ENCODE results near the gene LARP6.
"Not testable (repeated sequence)": the region's sequence is repeated elsewhere in the genome, so short reads cannot be mapped to it uniquely, and the experiment has no call there.

The LARP6 gene

GRCh38 chr15:70869346-70869745 is 15.4 kb upstream of the LARP6 start:
- H3K4me3 ChIP-seq (ENCODE audit: control insufficient read depth, low read depth, low read length): no peak overlapping the region
- no peak for TF ChIP-seq CTCF (IDR thresholded peaks at IDR 0.05; ENCODE audit: control insufficient read depth, insufficient read depth, low read depth, low read length, missing control alignments)
- DNase-seq (ENCODE audit: low read depth): no peak

- TF ChIP-seq CTCF (IDR thresholded peaks at IDR 0.05; ENCODE audit: control insufficient read depth, insufficient read depth, low read depth, low read length, missing control alignments): no peak
- H3K4me3 ChIP-seq (ENCODE audit: control insufficient read depth, low read depth, low read length): no peak overlapping the region
- DNase-seq (ENCODE audit: low read depth): no peak
These were observed 14.0 kb upstream of the LARP6 start for GRCh38 chr15:70867911-70868467.

- no peak for DNase-seq (ENCODE audit: low read depth)
- H3K4me3 ChIP-seq (ENCODE audit: control insufficient read depth, low read depth, low read length): no peak overlapping the region
These were observed 13.2 kb upstream of the LARP6 start for GRCh38 chr15:70866982-70867641.

GRCh38 chr15:70863450-70864218 is 9.7 kb upstream of the LARP6 start:
- TF ChIP-seq CTCF (IDR thresholded peaks at IDR 0.05; ENCODE audit: control insufficient read depth, insufficient read depth, low read depth, low read length, missing control alignments): no peak
- no peak overlapping the region for H3K4me3 ChIP-seq (ENCODE audit: control insufficient read depth, low read depth, low read length)
- DNase-seq (ENCODE audit: low read depth): no peak

More at GRCh38 chr15:70866982-70867641, 13.2 kb upstream of the LARP6 start:
- no peak for TF ChIP-seq CTCF (IDR thresholded peaks at IDR 0.05; ENCODE audit: control insufficient read depth, insufficient read depth, low read depth, low read length, missing control alignments)

- no peak for DNase-seq (ENCODE audit: low read depth)
- TF ChIP-seq CTCF (IDR thresholded peaks at IDR 0.05; ENCODE audit: control insufficient read depth, insufficient read depth, low read depth, low read length, missing control alignments): no peak
- H3K4me3 ChIP-seq (ENCODE audit: control insufficient read depth, low read depth, low read length): no peak overlapping the region
These were observed 6.0 kb upstream of the LARP6 start for GRCh38 chr15:70859998-70860397.

GRCh38 chr15:70859322-70859908 is 5.5 kb upstream of the LARP6 start:
- no peak for DNase-seq (ENCODE audit: low read depth)
- TF ChIP-seq CTCF (IDR thresholded peaks at IDR 0.05; ENCODE audit: control insufficient read depth, insufficient read depth, low read depth, low read length, missing control alignments): no peak
- H3K4me3 ChIP-seq (ENCODE audit: control insufficient read depth, low read depth, low read length): no peak overlapping the region

- H3K4me3 ChIP-seq (ENCODE audit: control insufficient read depth, low read depth, low read length); DNase-seq (ENCODE audit: low read depth): not testable (repeated sequence)
These were observed 4.8 kb upstream of the LARP6 start for GRCh38 chr15:70858614-70859321.

Data from AG09309 (cell line).